Measurements from ENCODE around the gene ACACB.
"Not testable (repeated sequence)": the region's sequence is repeated elsewhere in the genome, so short reads cannot be mapped to it uniquely, and the experiment has no call there.

Gene ACACB

DNA sequence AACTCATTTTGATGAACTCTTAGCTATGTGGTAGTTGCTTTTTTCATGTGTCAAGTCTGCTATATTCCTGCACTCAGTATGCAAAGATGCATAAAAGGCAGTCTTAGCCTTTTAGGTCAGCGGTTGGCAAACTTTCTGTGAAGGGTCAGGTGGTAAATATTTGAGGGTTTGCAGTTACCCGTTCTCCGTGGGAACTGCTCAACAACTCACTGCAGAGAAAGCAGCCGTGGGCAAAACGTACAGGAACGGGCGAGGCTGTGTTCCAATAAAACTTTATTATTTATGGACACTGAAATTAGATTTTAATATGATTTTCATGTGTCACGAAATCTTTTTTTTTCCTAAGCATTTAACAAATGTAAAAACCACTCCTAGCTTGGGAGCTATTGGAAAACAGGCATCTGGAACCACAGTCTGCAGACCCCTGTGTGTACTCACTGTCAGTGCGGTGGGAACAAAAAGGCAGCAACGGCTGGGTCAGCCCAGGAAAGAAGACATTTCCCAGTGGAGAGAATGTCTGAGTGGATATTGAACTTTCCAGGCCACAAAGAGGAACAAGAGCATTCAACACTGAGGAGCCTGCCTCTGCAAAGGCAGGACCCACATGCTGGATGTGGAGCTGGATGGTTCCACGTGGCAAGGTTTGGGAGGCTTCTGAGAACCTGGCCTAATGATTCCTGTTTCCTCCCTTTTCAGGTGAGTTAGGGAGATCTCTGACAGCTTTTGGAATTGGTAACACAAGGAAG lies 3.5 kb upstream of the ACACB start:
- DNase-seq, result no peak

DNA sequence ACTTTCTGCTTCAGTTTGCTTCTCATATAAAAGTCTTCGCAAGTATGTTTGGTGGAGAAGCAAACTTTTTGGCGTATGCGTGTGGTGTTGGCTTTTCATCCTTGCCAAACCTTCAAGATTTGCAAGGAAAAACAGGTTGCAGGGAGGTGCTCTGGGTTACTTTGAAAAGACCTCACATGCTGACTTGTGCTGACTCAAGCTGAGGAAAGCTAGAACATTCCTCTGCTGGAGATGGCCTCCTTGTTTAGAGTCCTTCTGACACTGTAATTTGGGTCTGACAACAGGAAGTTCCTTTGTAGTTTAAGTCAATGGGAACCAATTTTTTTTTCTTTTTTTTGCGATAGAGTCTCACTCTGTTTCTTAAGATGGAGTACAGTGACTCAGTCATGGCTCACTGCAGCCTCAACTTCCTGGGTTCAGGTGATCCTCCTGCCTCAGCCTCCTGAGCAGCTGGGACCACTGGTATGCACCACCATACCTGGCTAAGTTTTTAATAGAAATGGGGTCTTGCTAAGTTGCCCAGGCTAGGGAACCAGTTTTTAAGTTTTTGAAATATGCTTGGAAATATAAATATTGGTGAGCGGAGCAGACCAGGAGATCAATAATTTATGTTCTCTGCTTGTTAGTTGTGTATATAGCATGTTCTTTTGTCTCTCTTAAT lies 2.6 kb upstream of the ACACB start:
- DNase-seq, result no peak

DNA sequence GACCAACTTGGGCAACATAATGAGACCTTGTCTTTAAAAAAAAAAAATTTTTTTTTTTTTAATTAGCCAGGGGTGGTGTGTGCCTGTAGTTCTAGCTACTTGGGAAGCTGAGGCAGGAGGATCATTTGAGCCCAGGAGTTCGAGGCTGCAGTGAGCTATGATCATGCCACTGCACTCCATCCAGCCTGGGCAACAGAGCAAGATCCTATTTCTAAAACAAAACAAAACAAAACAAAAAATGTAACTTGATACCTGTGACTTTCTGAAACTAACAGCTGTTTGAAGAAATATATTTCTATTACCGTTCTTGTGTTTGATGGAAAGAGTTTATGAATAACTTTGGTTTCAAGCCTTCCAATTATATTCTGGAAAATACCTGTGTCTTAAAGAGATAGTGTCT lies 1.7 kb upstream of the ACACB start:
- no peak for DNase-seq

DNA sequence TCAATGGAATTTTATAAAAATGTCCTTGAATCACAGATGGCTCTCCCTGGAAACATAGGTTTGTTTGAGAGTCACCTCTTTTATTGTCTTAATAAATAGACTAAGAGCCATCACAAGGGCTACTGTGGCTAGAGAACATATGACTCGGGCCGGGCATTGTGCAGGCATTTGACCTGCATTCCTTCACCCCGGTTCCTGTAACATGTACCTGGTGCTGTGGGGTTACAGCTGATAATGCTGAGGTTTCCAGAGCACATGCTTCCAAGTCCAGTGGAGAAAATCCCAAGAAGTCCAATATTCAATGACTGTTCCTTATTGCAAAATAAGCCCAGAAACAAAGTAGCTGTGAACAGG lies 1.0 kb upstream of the ACACB start:
- DNase-seq, result no peak

DNA sequence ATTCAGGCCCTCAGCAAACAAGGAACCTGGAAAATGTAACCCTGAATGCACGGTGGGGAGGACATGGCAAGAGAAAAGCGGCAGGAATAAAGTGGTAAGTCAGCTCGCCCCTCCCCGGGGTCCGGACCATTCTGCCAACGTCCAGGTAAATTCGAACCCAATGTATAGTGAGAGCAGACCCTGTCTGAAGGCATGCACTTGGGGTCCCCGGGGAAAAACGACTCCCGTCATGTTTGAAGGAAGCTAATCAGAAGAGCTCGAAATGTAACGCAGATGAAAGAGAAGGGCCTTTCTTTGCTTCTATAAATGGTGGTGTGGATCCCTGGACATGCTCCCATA lies 193 bp downstream of the ACACB start:
- DNase-seq, result no peak

DNA sequence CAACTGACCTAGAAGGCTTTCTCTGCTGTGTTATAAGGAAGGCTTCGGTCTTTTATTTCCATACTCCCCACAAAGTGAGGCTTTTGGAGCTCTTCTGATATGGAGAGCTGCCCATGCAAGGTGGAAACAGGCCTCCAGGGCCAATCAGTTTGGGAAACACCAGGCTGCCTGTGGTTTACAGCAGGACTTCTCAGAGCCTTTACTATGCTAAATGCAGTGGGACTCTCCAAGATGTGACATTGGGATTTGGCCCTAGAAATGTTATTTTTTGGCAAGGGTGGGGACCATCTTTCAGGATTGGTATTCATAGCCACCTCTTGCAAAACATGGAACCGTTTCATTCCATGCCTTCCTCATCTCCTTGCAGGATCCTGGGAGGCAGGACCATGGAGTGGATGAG lies 3.7 kb downstream of the ACACB start:
- no peak for DNase-seq

DNA sequence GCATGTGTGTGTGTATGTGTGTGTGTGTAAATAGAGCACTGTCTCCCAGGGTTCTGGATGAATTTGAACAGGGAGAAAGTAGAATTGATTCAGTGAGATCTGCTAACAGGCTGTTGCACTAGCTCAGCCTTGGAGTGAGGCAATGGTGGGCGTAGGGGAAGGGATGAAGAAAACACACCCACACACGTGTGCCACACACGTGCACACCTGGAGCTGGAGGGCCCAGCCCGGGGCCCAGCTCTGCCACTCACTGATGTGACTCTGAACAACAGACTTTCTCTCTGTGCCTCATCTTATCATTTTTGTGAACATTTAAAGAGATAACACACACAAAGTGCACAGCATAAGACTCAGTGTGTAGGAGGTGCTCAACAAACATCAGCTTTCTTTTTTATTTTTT lies 4.2 kb downstream of the ACACB start:
- no peak for DNase-seq

DNA sequence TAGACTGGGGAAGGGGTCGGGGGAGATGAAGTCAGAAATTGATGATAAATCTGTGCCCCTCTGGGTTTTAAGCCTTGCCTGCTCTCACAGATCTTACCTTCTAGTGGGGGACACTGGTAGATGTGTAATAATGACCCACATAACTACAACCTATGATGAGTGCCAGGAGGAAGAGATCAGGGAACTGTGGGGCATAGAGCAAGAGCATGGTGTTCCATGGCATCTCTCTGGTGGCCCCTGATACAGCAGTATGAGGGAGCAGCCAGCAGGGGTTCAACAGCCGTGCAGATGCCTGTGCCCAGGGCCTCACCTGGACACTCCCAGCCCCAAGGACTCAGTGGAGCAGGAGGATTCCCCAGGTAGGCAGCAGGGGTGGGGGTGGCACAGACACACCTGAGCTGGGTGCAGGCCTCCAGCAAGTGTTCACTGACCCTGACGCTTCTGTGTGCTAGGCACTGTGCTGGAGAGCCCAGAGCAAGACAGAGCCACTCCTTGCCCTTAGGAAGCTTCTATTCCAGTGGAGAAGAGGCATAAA lies 5.0 kb downstream of the ACACB start:
- no peak for DNase-seq

DNA sequence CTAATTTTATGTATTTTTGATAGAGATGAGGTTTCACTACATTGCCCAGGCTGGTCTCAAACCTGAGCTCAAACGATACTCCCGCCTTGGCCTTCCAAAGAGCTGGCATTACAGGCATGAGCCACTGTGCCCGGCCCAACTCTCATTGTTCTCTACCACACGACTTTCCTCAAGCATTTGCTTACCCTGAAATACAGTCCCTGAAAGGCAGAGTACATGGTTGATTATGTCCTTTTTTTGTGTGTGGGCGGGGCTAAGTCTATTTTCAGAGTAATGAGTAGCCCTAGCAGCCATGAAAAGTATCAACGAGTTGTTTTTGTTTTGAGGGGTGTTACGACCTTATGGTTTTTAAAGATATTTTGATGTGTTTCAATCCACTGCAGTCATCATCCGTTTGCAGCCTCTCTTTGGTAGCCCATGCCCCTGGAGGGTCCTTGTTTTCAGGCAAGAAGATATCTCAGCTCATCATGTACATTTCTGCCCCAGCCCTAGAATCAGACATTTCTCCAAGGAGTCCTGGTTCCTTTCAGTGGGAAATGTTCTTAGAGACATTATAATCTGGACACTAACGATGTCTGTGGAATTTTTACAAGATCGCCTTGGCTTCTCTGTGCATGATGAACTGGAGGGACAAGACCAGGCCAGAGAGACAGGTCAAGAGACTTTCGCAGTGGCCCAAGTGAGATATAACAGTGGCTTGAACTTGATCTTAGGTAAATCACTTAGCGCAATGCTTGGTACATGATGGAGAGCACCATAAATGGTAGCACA lies 8.7 kb downstream of the ACACB start:
- DNase-seq, result no peak

DNA sequence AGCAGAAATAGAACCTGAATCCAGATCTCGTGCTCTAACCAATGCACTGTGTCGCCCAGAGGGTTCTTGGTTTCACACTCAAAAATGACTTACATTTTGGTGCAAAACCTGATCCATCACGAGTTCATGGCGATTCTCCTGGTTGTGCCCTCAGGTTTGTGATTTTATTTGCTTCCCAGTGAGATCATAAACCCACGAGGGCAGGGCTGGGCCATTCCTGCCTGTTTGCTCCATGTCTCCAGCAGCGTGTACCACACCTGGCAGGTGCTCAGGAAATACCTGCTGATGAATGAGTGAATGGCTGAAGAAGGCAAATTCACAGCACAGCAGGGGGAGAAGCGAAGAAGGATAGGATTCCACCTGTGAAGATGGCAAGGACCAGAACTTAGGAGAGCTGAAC lies 9.4 kb downstream of the ACACB start:
- DNase-seq, result no peak

DNA sequence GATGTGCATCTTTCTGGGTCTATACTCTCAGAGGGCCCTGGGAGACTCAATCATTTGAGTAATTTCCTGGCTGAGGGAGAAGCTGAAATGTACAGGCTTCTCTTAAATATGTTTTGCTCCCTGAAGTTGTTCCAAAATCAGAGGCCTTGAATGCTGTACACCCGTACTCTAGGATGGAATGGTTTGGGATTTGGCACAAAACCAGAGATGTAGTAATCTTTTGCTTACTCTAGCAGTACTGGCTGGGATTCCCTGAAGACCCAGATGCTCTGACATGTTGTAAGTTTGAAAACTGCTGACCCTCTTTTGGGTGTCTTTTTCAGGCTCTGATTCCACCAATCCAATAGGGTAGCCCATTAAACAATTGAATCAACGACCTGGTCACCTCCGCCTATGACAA lies 10.4 kb downstream of the ACACB start:
- no peak for DNase-seq

DNA sequence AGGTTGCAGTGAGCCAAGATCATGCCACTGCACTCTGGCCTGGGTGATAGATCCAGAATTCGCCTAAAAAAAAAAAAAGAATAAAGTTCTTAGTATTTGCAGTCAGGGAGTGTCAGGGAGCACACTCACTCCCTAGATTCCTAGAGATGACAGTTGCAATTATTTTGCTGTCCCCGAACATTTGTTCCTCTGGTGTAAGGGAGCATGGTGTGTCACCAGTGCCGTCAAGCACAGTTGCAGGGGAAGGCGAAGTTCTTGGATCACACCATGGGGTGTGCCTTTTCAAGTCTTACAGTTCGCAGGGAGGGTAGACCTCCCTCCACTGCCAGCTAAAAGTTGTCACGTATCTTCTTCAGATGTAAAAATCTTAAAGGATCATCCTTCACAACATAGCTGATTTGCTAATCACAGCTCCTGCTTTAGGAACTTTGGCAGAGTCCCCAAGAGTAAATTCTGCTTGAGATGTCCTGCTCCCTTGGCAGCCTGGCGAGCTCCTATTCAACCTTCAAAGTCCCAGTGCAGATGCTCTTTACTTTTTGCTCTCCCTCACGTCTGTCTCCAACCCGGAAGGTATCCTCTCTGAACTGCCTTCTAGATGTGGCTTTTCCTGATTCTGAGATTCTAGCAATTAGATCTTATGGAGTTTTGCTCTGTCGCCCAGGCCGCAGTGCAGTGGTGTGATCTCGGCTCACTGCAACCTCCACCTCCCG lies 11.3 kb downstream of the ACACB start:
- DNase-seq, result no peak

DNA sequence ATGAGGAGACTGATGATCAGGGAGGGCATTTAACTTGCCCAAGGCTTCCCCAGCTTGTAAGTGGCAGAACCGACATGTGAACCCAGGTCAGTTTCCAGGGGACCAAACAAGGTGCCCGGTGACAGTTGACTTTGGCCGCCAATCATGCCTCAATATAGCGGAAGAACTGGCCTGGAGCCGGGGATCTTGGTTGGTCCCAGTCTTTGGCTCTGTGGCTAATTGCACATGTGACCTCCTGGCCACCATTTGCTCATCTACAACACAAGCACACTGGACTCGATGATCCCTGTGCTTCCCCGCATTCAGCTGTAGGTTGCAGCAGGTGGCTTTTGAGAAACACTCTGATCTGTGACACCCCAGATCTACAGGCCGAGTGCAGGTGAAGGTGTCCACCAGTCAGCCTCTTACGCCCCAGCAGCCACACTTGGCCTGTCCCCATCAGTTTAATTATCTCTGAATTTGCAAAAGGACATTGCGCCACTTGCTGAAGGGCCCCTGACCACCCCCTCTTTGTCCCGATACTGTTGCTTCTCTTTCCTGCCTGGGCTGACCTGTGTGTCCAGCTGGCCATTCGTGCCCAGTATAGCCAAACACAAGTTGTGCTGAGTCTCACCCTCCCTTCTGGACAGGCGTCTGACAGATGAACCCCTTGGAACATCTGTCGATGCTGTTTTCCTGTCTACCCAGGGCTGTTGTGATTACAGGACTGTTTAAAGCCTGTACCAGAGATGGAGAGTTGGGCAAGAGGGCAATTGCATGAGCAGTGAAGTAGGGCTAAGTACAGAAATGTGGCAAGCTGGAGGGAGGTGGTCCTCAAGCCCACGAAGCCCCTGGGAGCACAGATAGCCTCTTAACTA lies 14.1 kb downstream of the ACACB start:
- peak; percentile 31 for DNase-seq

DNA sequence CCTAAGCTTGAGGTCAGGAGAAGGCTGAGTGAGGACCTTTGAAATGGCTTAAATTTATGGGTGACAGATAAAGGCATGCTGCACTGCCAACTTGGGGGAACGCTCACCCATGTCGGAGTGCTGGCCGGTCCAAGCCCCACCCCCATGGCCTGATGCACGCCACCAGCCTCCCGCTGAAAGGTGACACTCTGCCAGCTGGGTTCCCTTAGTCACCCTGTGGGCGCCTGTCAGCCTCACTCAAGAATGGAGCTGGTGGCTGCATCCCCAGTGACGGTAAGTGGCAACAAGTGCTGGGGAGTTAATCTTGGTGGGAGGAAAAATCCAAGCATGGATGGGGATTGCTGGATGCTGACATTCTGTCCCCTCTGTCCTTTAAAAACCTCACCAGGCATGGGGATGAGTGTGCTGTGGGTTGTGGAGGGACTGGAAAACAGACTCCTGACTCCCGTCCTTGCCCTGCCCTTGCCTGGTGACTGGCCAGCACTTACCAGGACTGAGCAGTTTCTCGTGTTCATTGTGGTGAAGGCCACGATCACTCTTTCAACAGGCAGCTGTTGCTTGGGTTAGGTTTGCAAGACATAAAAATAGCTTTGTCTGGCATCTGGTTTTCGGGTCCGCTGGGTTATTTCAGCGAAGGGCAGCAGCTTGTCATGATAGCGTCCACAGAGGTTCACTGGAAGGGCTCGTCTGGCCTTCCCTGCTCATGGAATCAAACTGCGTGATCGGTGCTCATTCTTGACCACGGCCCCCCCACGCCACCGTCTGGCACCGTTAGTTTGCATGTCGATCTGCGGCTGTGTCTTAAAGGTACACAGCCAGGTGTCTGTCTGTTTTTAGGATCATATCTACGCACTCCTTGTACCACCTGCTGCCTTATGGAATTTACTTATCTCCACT lies 15.0 kb downstream of the ACACB start:
- peak; percentile 68 for DNase-seq

DNA sequence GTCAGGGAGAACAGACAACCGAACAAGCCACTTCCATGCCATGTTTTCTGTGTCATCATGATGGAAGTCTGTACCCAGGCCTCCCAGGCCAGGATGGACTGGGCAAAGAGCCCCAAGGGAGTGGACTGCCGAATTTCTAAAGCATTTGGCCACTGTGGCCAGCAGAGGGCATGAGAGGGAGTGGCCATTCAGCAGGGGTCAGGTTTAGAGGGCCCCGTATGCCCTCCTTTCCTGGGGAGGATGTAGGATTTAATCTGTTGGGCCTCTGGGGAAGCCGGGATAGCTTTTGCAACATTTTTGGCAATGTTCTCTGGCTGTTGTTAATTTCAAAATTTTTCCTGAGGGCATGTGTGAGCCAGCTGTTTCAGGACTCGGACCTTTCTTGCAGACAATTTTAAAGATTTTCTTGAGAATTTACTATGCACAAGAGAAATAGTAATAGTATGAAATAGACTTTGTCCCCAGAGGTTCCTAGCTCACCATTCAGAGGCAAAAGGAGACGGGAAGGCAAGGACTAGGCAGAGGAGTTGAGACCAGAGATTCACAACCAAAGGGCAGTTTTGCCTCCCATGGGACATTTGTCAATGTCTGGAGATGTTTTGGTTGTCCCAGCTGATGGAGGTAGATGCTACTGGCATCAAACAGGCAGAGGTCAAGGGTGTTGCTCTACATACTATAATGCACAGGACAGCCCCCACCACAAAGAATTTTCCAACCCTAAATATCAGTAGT lies 18.0 kb downstream of the ACACB start:
- no peak for DNase-seq

DNA sequence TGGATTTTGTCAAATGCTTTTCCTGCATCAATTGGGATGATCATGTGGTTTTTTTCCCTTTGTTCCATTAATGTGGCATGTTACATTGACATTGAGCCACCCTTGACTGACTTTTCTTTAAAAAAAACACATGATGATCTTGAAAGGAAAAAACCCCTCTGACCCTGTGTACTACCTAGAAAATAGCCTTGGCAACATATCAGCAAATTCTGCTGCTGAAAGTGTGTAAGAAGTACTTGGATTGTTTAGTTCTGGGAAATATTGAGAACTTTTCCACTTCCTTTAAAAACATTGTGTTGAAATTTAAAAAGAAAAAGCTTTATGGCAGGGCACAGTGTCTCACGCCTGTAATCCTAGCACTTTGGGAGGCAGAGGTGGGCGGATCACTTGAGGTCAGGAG lies 20.7 kb downstream of the ACACB start:
- DNase-seq, result no peak

DNA sequence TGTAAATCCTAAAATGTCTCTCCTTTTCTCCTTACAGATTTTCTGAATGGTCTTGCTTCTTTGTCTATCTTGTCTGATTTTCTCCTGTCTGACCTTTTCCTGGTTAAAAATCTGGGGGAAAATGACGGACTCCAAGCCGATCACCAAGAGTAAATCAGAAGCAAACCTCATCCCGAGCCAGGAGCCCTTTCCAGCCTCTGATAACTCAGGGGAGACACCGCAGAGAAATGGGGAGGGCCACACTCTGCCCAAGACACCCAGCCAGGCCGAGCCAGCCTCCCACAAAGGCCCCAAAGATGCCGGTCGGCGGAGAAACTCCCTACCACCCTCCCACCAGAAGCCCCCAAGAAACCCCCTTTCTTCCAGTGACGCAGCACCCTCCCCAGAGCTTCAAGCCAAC lies 23.0 kb downstream of the ACACB start:
- DNase-seq, result no peak

DNA sequence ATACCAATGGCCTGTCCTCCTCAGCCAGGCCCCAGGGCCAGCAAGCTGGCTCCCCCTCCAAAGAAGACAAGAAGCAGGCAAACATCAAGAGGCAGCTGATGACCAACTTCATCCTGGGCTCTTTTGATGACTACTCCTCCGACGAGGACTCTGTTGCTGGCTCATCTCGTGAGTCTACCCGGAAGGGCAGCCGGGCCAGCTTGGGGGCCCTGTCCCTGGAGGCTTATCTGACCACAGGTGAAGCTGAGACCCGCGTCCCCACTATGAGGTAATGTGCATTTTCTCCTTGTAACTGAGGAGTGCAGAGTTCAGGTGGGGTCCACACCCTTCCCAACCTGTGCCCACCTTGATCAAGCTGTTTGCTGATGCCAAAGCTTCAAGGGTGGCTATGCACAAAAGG lies 23.4 kb downstream of the ACACB start:
- DNase-seq, result no peak

DNA sequence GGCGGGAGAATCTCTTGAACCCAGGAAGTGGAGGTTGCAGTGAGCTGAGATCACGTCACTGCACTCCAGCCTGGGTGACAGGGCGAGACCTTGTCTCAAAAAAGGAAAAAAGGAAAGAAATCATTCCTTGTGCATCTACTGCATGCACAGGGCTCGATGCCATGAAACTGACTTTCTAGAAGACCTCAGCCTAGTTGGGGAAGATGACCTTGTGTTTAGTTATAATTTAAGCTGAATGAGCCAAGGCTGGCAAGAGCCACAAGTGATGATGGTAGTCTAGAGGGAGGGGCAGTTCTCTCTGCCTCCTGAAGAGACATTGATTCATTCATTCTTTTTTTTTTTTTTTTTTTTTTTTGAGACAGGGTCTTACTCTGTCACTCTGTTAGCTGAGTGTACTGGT lies 24.2 kb downstream of the ACACB start:
- DNase-seq, result no peak

DNA sequence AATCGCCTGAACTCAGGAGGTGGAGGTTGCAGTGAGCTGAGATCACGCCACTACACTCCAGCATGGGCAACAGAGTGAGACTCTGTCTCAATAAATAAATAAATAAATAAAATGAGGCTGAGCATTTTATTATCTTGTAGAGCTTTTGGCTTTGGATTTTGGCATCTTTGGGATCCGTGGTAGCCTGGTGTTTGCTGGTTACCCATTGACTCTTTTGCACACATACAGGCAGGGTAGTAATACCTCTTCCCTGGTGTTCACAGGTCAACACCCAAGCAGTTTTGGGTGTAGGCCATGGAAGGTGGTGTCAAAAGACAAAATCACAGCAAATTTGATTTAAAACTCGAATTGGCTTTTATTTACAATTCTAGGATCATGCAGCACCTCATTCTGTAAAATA lies 27.8 kb downstream of the ACACB start:
- no peak for DNase-seq

DNA sequence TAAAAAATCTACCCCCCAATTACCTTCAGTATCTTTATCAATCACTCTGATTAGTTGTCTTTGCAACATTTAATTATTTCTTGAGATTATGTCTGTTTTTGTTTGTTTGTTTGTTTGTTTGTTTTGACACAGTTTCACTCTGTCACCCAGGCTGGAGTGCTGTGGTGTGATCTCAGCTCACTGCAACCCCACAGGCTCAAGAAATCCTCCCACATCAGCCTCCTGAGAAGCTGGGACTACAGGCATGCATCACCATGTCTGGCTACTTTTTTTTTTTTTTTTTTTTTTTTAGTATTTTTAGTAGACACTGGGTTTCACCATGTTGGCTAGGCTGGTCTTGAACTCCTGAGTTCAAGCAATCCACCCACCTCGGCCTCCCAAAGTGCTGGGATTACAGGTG lies 30.7 kb downstream of the ACACB start:
- DNase-seq, result not testable (repeated sequence)

Measured in NCI-H524 treated with DMSO at 0.1 percent for 48 hours (cell line).